Activated B cell treated with CpG ODN at 0.5 μM for 24 hours (primary cell): ENCODE data around the gene GLYATL2. TPM values are rescaled to one million over a fixed set of nuclear protein-coding genes. Genes with fewer than 3 reads are reported as not detected.

Experiments used
- ATAC-seq: fragments of 200-7000 bp; cut with Tn5 transposase; one replicate; pipeline ENCODE4 v1.10.0; 2021; ENCODE audit warnings: low read depth, mild to moderate bottlenecking, moderate library complexity
- CTCF ChIA-PET: fragments of 350-600 bp; sonication (Branson Sonifier 250); formaldehyde crosslinking; loops from one replicate; lab custom pipeline; 2021; ENCODE audit warnings: antibody characterized with exemption; lab: Charles Lee
- POLR2A ChIA-PET: fragments of 350-600 bp; sonication (Branson Sonifier 250); formaldehyde crosslinking; loops from one replicate; lab custom pipeline; 2021; ENCODE audit warnings: antibody characterized with exemption; lab: Charles Lee
- DNase-seq: peaks from one replicate; pipeline ENCODE4 v3.0.0; 2022
- H3K27ac Mint-ChIP-seq: one replicate; pipeline ENCODE4 v1.8.0; 2020; ENCODE audit warnings: mixed read lengths
- H3K27me3 Mint-ChIP-seq: one replicate; pipeline ENCODE4 v1.8.0; 2021; ENCODE audit warnings: mixed read lengths
- H3K36me3 Mint-ChIP-seq: one replicate; pipeline ENCODE4 v1.8.0; 2021; ENCODE audit warnings: low read depth, mixed read lengths
- H3K4me1 Mint-ChIP-seq: one replicate; pipeline ENCODE4 v1.8.0; 2021; ENCODE audit warnings: mixed read lengths
- H3K4me3 Mint-ChIP-seq: one replicate; pipeline ENCODE4 v1.8.0; 2020; ENCODE audit warnings: mild to moderate bottlenecking, mixed read lengths
- H3K9me3 Mint-ChIP-seq: one replicate; pipeline ENCODE4 v1.8.0; 2020; ENCODE audit warnings: mixed read lengths
- CTCF ChIP-seq: fragments of 200-600 bp; IDR thresholded peaks from one replicate; pipeline ENCODE4 v1.8.0; 2022; ENCODE audit warnings: antibody characterized with exemption, mild to moderate bottlenecking
- intact Hi-C: fragments of 100-400 bp; cut with micrococcal nuclease; formaldehyde crosslinking; loops from one replicate; pipeline ENCODE4 v1.15.1; 2024
- total RNA-seq: library from RNA; stranded (reverse); gene quantifications from 2 replicates; pipeline ENCODE4 v1.2.3, GENCODE V29; 2022

Gene GLYATL2
- total RNA-seq, 1 donor from 2014 or later = not detected

- no peak for TF ChIP-seq CTCF
- ATAC-seq = no peak
- CTCF ChIA-PET = no interaction called here
- intact Hi-C loops = no loop called here
- Mint-ChIP-seq H3K4me3 (no peak overlapping the region), H3K36me3 (no peaks in the 10 kb centered on the region), H3K27me3 (peaks cover 17% of the 10 kb centered on the region), H3K27ac (no peak overlapping the region), H3K9me3 (peaks cover 7% of the 10 kb centered on the region), H3K4me1 (no peaks in the 10 kb centered on the region)
- POLR2A ChIA-PET = no interaction called here
- DNase-seq = no peak
Observed at GRCh38 chr11:58830673-58831301, 13.7 kb downstream of the GLYATL2 start.

- H3K27me3 Mint-ChIP-seq = peaks cover 14% of the 10 kb centered on the region
- no peak for ATAC-seq
- intact Hi-C loops = no loop called here
- no peaks in the 10 kb centered on the region for H3K4me1 Mint-ChIP-seq
- no peak for DNase-seq
- H3K9me3 Mint-ChIP-seq = peaks cover 14% of the 10 kb centered on the region
- no peak overlapping the region for H3K4me3 Mint-ChIP-seq
- H3K27ac Mint-ChIP-seq = no peak overlapping the region
- ChIA-PET CTCF (no interaction called here), POLR2A (no interaction called here)
- H3K36me3 Mint-ChIP-seq = peaks cover 3% of the 10 kb centered on the region
- TF ChIP-seq CTCF = no peak
Observed at GRCh38 chr11:58829786-58830185, 14.7 kb downstream of the GLYATL2 start.

- H3K36me3 Mint-ChIP-seq = peaks cover 4% of the 10 kb centered on the region
- H3K9me3 Mint-ChIP-seq = peaks cover 18% of the 10 kb centered on the region
- no peak for ATAC-seq
- H3K27me3 Mint-ChIP-seq = peaks cover 13% of the 10 kb centered on the region
- no peaks in the 10 kb centered on the region for H3K4me1 Mint-ChIP-seq
- no peak for DNase-seq
- H3K4me3 Mint-ChIP-seq = no peak overlapping the region
- intact Hi-C loops = no loop called here
- ChIA-PET CTCF (no interaction called here), POLR2A (no interaction called here)
- TF ChIP-seq CTCF = no peak
- no peak overlapping the region for H3K27ac Mint-ChIP-seq
Observed at GRCh38 chr11:58813693-58814092, 30.8 kb downstream of the GLYATL2 start.

- CTCF ChIA-PET = no interaction called here
- peaks cover 13% of the 10 kb centered on the region for H3K9me3 Mint-ChIP-seq
- ATAC-seq (no peak), DNase-seq (no peak)
- no peaks in the 10 kb centered on the region for H3K4me1 Mint-ChIP-seq
- no peak for TF ChIP-seq CTCF
- intact Hi-C loops = no loop called here
- POLR2A ChIA-PET = no interaction called here
- peaks cover 2% of the 10 kb centered on the region for H3K36me3 Mint-ChIP-seq
- H3K27me3 Mint-ChIP-seq = peaks cover 16% of the 10 kb centered on the region
- H3K4me3 Mint-ChIP-seq = no peak overlapping the region
- no peak overlapping the region for H3K27ac Mint-ChIP-seq
Observed at GRCh38 chr11:58811499-58811898, 33.0 kb downstream of the GLYATL2 start.

- no peak overlapping the region for H3K27ac Mint-ChIP-seq
- H3K36me3 Mint-ChIP-seq = no peaks in the 10 kb centered on the region
- TF ChIP-seq CTCF = no peak
- H3K4me3 Mint-ChIP-seq = no peak overlapping the region
- H3K4me1 Mint-ChIP-seq = no peaks in the 10 kb centered on the region
- ChIA-PET POLR2A (no interaction called here), CTCF (no interaction called here)
- peaks cover 14% of the 10 kb centered on the region for H3K27me3 Mint-ChIP-seq
- H3K9me3 Mint-ChIP-seq = peaks cover 4% of the 10 kb centered on the region
- intact Hi-C loops = no loop called here
- no peak for DNase-seq
- no peak for ATAC-seq
Observed at GRCh38 chr11:58807343-58807742, 37.2 kb downstream of the GLYATL2 start.
